Muscle of leg (tissue), 11 donors: Measurements from ENCODE around the gene SHB. TPM values are rescaled to one million over a fixed set of nuclear protein-coding genes. Genes with fewer than 3 reads are reported as not detected.
A peak's percentile ranks its signal among the peaks of the same experiment; 100 is the strongest.

Experiments used
- DNase-seq: peaks from one replicate; pipeline ENCODE4 v3.0.0; 2013
- H3K27ac ChIP-seq: one replicate; pipeline ENCODE4 v1.5.1; 2013; ENCODE audit warnings: mild to moderate bottlenecking, low read length, control low read depth
- H3K27me3 ChIP-seq: one replicate; pipeline ENCODE4 v1.6.1; 2013; ENCODE audit warnings: low read length; ENCODE audit not compliant: control insufficient read depth, insufficient read depth
- H3K36me3 ChIP-seq: one replicate; pipeline ENCODE4 v1.6.1; 2013; ENCODE audit warnings: low read length; ENCODE audit not compliant: control insufficient read depth, insufficient read depth
- H3K4me1 ChIP-seq: one replicate; pipeline ENCODE4 v1.6.1; 2013; ENCODE audit warnings: low read length; ENCODE audit not compliant: control insufficient read depth, insufficient read depth
- H3K4me3 ChIP-seq: one replicate; pipeline ENCODE4 v1.5.1; 2013; ENCODE audit warnings: low read length, control low read depth
- H3K9me3 ChIP-seq: replicated peaks from 2 replicates; pipeline ENCODE4 v1.6.1; 2013; ENCODE audit warnings: low read depth, low read length; ENCODE audit not compliant: control insufficient read depth
- WGBS: methylation state at CpG from one replicate; pipeline ENCODE4 v1.1.5; 2013; ENCODE audit warnings: missing lambda C conversion rate; ENCODE audit not compliant: insufficient coverage; 5-methylcytosine and 5-hydroxymethylcytosine counted together
- polyA plus RNA-seq, 8 donors: library from polyadenylated mRNA; unstranded; fragments of 120-200 nt; gene quantifications; one replicate each; pipeline versions ENCODE4 v1.2.1 to v1.2.3, GENCODE V29; 2013; ENCODE audit warnings: inconsistent platforms in 1 of 8, low replicate concordance in 1 of 8; ENCODE audit not compliant: insufficient read length in 8 of 8, insufficient read depth in 1 of 8
- total RNA-seq: library from RNA; stranded (reverse); fragments of 120-200 nt; gene quantifications from one replicate; pipeline ENCODE4 v1.2.4, GENCODE V29; 2013

SHB gene
- total and polyA plus RNA-seq, 9 donors, result 5.0 to 9.1 (median 6.2) TPM

DNA sequence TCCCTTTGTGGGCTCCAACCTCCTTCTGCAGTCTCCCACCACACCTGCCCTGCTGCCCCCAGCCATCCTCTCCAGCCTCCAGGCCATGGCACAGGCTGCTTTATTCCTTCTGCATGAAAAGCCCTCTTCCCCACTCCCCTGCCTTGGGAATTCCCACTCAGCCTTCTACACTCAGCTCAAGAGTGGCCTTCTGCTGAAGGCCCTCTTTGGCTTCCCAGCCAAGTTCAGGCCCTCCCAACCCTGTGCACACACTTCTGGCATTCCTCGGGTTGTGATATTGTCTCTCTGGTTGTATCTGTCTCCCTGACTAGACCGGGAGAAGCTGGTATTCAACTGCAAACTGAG lies 5.7 kb downstream of the SHB start:
- H3K9me3 ChIP-seq, result no peaks in the 10 kb centered on the region
- no peak for DNase-seq
- WGBS, result 20% methylated on average over 1 of the region's 2 CpGs
- H3K36me3 ChIP-seq, result no peaks in the 10 kb centered on the region
- H3K27me3 ChIP-seq, result peaks cover 10% of the 10 kb centered on the region
- peaks cover 67% of the 10 kb centered on the region for H3K4me1 ChIP-seq
- no peak overlapping the region for H3K4me3 ChIP-seq
- H3K27ac ChIP-seq, result no peak overlapping the region

DNA sequence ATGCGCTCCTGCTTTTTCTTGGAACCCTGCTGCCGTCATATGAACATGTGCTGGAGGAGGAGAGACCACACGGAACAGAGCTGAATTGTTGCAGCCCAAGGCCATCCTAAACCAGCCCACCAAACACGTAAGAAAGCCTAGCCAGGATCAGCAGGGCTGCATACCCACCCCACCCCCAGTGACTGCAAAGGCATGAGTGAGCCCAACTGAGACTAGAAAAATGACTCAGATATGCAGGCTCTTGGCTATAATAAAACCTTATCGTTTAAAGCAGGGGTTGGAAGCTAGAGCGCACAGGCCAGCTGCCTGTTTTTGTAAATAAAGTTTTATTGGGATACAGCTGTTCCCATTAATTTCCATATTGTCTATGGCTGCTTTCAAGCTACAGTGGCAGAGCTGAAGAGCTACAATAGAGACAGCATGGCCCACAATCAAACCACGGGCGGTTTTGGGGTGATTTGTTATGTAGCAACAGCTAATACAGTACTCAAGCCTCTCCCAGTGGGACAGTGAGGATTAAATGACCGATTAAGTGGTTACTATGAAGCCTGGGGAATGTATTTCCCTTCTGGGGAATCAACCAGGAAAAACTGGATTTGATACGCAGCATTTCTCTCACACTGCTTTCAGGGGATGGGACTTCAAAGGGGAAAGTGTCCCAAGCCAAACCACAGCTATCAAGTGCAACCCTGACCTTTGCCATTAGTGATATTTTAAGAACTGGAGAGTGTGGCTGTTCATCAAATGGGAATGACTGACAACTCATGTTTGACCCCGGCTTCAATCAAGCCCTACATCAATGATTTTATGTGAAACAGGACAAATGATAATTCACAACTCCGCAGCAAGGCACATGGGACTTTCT lies 6.3 kb downstream of the SHB start:
- peaks cover 10% of the 10 kb centered on the region for H3K27me3 ChIP-seq
- no peaks in the 10 kb centered on the region for H3K9me3 ChIP-seq
- H3K4me3 ChIP-seq, result no peak overlapping the region
- DNase-seq, result no peak
- peaks cover 72% of the 10 kb centered on the region for H3K4me1 ChIP-seq
- no peaks in the 10 kb centered on the region for H3K36me3 ChIP-seq
- no peak overlapping the region for H3K27ac ChIP-seq
- 75% methylated on average over 3 of the region's 12 CpGs for WGBS

DNA sequence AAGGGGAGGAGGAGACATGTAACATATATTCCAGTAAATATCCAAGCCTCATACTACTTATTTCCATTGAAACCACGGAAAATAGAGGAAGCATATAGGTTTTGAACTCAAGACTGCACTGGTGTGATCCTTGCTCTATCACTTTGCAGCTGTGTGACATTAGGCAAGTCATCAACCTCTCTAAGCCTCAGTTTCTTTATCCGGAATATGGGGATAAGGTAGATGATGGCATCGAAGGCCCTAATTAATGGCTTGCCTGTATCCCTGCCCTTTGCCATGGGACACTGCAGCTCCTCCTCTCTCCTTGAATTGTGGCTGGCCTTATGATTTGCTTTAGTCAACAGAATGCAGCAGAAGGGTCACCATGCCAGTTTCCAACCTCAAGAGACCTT lies 6.9 kb downstream of the SHB start:
- H3K4me1 ChIP-seq, result peaks cover 71% of the 10 kb centered on the region
- H3K27ac ChIP-seq, result no peak overlapping the region
- no peaks in the 10 kb centered on the region for H3K36me3 ChIP-seq
- 100% methylated on average over 2 of the region's 3 CpGs for WGBS
- H3K9me3 ChIP-seq, result no peaks in the 10 kb centered on the region
- no peak overlapping the region for H3K4me3 ChIP-seq
- peaks cover 5% of the 10 kb centered on the region for H3K27me3 ChIP-seq
- no peak for DNase-seq

DNA sequence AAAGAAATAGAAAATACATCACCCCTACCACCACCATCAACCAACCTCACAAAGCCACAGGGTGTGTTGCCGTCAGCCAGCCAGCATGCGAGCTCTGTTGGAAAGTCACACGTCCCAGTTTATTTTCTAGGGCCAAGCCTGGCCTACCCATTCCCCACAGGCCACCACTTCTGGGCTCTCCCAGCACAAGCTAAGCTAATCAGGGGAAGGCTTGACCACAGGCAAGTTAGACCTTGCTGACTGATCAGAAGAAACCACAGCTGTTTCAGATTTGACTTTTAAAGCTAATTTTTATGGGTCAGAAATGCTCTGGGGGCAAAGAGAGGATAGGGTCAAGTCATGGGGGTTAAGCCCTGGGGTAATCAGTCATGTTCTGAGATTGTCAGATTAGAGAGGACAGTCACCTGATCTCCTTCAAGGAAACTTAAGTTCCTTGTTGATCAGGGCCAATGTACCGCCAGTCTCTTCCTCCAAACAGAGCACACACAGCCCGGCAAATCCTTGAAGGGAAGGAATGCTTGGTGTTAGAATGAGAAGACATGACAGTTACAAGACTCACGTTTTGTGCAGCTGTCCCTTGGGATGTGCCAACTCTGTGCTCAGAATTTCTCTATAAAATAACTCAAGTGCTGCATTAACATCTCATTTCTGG lies 7.6 kb downstream of the SHB start:
- Histone ChIP-seq H3K36me3 (no peaks in the 10 kb centered on the region), H3K27ac (peak overlapping the region; percentile 66), H3K27me3 (peaks cover 1% of the 10 kb centered on the region), H3K4me1 (peaks cover 64% of the 10 kb centered on the region), H3K9me3 (no peaks in the 10 kb centered on the region), H3K4me3 (no peak overlapping the region)
- WGBS, result 60% methylated on average over 2 of the region's 6 CpGs
- DNase-seq, result no peak

DNA sequence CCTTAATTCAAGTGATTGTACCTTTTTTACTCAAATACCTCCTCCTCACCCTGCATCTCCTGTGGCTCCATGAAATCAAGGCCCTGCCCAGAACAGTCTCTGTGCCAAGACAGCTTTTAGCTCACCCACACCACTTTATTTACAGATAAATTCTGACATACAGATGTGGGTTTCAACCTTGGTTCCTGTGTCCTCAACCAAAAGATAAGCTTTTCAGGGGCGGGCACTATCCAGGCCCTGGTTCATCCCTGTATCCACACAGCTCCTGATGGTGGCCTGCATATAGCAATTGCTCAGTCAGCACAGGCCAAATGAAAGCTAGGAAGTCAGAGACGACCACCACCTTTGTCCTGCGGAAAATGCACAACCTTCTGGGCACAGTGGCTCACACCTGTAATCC lies 8.3 kb downstream of the SHB start:
- Histone ChIP-seq H3K36me3 (peaks cover 3% of the 10 kb centered on the region), H3K27me3 (no peaks in the 10 kb centered on the region), H3K9me3 (no peaks in the 10 kb centered on the region), H3K4me1 (peaks cover 58% of the 10 kb centered on the region), H3K4me3 (no peak overlapping the region), H3K27ac (no peak overlapping the region)
- WGBS, result 72% methylated on average over 3 of the region's 3 CpGs
- DNase-seq, result no peak

DNA sequence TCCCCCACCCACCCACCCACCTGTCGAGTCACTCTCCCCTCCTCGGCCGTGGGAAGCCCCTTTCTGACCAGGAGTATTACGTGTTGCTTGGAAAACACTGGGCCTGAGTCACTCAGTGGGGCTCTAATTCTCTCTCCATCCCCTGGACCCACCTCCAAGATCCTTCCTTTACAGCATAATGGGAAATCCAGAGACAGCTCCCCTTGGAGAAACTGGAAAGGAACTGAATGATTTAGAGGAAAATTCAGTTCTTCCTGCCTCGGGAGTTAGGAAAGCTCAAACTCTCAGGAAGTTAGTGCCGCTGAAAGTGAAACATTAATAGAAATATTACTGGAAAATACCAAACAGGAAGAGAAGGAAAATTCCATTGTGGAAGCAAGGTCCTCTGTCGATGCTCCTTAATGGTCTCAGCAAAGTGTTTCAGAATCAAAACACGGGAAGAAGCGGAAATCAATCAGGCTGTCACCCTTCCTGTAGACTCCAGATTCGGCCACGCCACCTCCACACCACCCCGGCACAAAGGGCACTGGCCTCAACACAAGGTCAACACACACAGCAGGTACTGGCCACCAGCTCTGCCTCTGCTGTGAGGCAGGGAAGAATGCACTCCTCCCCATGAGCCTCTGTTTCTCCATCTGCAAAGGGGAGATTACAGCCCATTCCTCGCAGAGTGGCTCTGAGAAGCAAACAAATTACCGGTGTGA lies 9.6 kb downstream of the SHB start:
- no peaks in the 10 kb centered on the region for H3K27me3 ChIP-seq
- no peak overlapping the region for H3K4me3 ChIP-seq
- 64% methylated on average over 3 of the region's 14 CpGs for WGBS
- H3K27ac ChIP-seq, result peak overlapping the region; percentile 57
- H3K4me1 ChIP-seq, result peaks cover 52% of the 10 kb centered on the region
- peak; percentile 75 for DNase-seq
- no peaks in the 10 kb centered on the region for H3K9me3 ChIP-seq
- H3K36me3 ChIP-seq, result peaks cover 3% of the 10 kb centered on the region

DNA sequence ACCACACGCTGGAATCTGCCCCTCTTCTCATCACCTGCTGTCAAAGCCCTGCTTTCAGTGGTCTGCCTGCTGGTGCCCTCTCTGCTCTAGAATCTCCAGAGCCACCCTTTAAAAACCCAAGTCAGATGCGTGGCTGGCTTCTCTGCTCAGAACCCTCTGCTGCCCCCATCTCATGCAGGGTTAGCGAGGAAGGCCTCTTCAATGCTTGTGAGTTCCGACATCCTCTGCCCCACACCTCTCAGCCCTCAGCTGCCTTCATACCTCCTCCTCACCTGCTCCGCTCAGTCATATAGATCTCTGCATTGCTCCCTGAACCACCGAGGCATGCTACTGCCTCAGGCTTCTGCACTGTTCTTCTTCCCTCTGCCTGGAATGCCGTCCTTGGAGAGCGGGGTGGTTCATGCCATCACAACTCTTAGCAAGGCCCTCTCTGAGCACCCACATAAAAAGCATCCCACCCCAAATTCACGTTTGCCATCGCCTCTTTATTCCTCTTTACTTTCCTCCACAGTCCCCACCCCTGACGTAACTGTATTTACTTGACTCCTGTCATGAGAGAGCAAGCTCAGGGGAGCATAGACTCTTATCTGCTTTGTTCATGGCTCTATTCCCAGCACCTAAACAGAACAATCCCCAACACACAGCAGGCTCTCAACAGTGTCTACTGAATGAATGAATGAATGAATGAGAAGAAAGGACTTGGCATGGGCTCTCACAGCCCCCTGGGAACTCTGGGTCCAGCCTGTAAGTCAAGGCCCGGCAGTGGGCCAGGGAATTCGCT lies 10.4 kb downstream of the SHB start:
- H3K4me3 ChIP-seq, result no peak overlapping the region
- peaks cover 48% of the 10 kb centered on the region for H3K4me1 ChIP-seq
- peaks cover 3% of the 10 kb centered on the region for H3K36me3 ChIP-seq
- H3K27me3 ChIP-seq, result no peaks in the 10 kb centered on the region
- H3K27ac ChIP-seq, result peak overlapping the region; percentile 60
- no peak for DNase-seq
- no peaks in the 10 kb centered on the region for H3K9me3 ChIP-seq
- 78% methylated on average over 11 of the region's 13 CpGs for WGBS

DNA sequence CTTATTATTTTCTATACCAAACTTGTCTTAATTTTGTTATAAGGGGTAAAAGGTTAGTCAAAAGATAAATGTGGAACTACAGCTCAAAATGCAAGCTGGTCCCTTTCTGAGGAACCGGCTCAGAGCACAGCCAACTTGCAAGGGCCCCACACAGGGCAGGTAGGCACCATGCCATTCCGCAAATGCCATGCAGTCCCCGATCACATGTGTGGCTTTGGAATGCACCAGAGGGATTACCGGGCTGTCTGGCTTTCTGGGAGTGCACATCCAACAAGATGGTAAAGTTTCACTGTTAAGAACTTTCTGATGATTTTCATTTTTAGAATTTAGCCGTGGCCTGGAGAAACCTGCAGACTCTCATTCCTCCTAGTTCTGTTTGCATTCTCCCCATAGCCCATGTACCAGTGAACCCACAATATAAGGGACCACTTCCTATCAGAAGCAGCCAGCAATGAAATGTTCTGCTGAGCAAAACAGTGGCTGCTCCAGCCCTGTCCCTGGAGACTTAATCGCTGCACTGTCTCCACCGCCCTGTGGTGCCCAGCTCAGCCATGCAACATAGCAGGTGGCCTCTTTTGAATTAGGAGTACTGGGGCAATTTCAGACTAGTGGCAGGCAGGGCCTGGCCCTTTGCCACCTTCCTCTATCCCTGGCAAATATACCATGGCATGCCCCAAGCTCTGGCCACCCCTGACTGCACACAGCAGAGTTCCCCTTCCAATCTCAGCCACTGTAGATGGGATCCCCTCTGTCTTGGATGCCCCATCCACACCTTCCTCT lies 11.4 kb downstream of the SHB start:
- no peaks in the 10 kb centered on the region for H3K27me3 ChIP-seq
- H3K9me3 ChIP-seq, result no peaks in the 10 kb centered on the region
- H3K27ac ChIP-seq, result peak overlapping the region; percentile 35
- H3K4me1 ChIP-seq, result peaks cover 39% of the 10 kb centered on the region
- DNase-seq, result no peak
- 65% methylated on average over 6 of the region's 7 CpGs for WGBS
- H3K4me3 ChIP-seq, result no peak overlapping the region
- peaks cover 3% of the 10 kb centered on the region for H3K36me3 ChIP-seq

DNA sequence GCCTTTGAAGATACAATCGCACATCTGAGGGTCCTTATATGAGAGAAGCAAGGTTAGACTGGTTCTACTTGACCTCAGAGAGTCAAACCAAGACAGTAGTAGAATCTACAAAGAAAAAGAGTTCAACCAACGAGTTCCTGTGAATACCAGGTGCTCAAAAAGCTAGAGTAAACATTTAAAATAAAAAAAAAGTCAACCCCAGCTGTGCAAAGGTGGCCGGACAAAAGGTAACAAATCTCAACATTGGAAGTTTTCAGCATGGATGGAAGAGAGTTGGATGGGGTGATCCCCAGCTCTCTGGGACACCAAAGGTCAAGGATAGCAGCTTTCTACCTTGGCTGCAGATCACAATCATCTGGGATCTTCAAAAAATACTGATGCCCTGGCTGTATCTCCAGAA lies 14.4 kb downstream of the SHB start:
- Histone ChIP-seq H3K36me3 (peaks cover 3% of the 10 kb centered on the region), H3K27ac (no peak overlapping the region), H3K27me3 (no peaks in the 10 kb centered on the region), H3K4me1 (peaks cover 23% of the 10 kb centered on the region), H3K4me3 (no peak overlapping the region), H3K9me3 (no peaks in the 10 kb centered on the region)
- WGBS, result no CpG with 5 or more reads among the region's 3 CpGs
- no peak for DNase-seq
